Measurements from ENCODE around the gene NBEAL2. TPM values are rescaled to one million over a fixed set of nuclear protein-coding genes. Genes with fewer than 3 reads are reported as not detected.
A peak's percentile ranks its signal among the peaks of the same experiment; 100 is the strongest.

NBEAL2 gene
- total RNA-seq, 1 donor from 2014 or later, result 227 TPM

GRCh38 chr3:46947546-46947901 lies 31.9 kb upstream of the NBEAL2 start:
- Histone ChIP-seq H3K27me3 (no peaks in the 10 kb centered on the region), H3K36me3 (no peaks in the 10 kb centered on the region), H3K27ac (peak overlapping the region; percentile 77), H3K9me3 (no peaks in the 10 kb centered on the region), H3K4me3 (no peak overlapping the region), H3K4me1 (peaks cover 94% of the 10 kb centered on the region)
- no peak for TF ChIP-seq CTCF (IDR thresholded peaks at IDR 0.05)
- no peak for TF ChIP-seq POLR2A (IDR thresholded peaks at IDR 0.05)
- no peak for TF ChIP-seq POLR2AphosphoS5 (IDR thresholded peaks at IDR 0.05; ENCODE audit: insufficient read depth in 1 of 2, low read depth in 1 of 2)
- no peak for DNase-seq (ENCODE audit: extremely low spot score in 2 of 2)
- intact Hi-C loops (cut with DNase I), result no loop called here

GRCh38 chr3:46947981-46948791 lies 31.3 kb upstream of the NBEAL2 start:
- Histone ChIP-seq H3K9me3 (no peaks in the 10 kb centered on the region), H3K4me1 (peaks cover 94% of the 10 kb centered on the region), H3K27ac (peak overlapping the region; percentile 77), H3K27me3 (no peaks in the 10 kb centered on the region), H3K36me3 (no peaks in the 10 kb centered on the region), H3K4me3 (no peak overlapping the region)
- TF ChIP-seq POLR2AphosphoS5 (IDR thresholded peaks at IDR 0.05; ENCODE audit: insufficient read depth in 1 of 2, low read depth in 1 of 2) (peak; percentile 37 to 55), CTCF (IDR thresholded peaks at IDR 0.05) (no peak)
- intact Hi-C loops (cut with DNase I), result no loop called here
- no peak for DNase-seq (ENCODE audit: extremely low spot score in 2 of 2)

- Histone ChIP-seq H3K27me3 (no peaks in the 10 kb centered on the region), H3K9me3 (no peaks in the 10 kb centered on the region), H3K4me1 (peaks cover 93% of the 10 kb centered on the region), H3K36me3 (no peaks in the 10 kb centered on the region), H3K27ac (peak overlapping the region; percentile 77), H3K4me3 (no peak overlapping the region)
- TF ChIP-seq POLR2A (IDR thresholded peaks at IDR 0.05), result no peak
- TF ChIP-seq CTCF (IDR thresholded peaks at IDR 0.05), result no peak
- TF ChIP-seq POLR2AphosphoS5 (IDR thresholded peaks at IDR 0.05; ENCODE audit: insufficient read depth in 1 of 2, low read depth in 1 of 2), result no peak
- DNase-seq (ENCODE audit: extremely low spot score in 2 of 2), result no peak
- intact Hi-C loops (cut with DNase I), result no loop called here
Observed at GRCh38 chr3:46948830-46949671, 30.4 kb upstream of the NBEAL2 start.

GRCh38 chr3:46950177-46950576 lies 29.3 kb upstream of the NBEAL2 start:
- TF ChIP-seq POLR2AphosphoS5 (IDR thresholded peaks at IDR 0.05; ENCODE audit: insufficient read depth in 1 of 2, low read depth in 1 of 2) (no peak), POLR2A (IDR thresholded peaks at IDR 0.05) (no peak), CTCF (IDR thresholded peaks at IDR 0.05) (no peak)
- intact Hi-C loops (cut with DNase I), result no loop called here
- Histone ChIP-seq H3K27ac (peak overlapping the region; percentile 77), H3K36me3 (no peaks in the 10 kb centered on the region), H3K9me3 (no peaks in the 10 kb centered on the region), H3K4me1 (peaks cover 93% of the 10 kb centered on the region), H3K4me3 (no peak overlapping the region), H3K27me3 (no peaks in the 10 kb centered on the region)
- DNase-seq (ENCODE audit: extremely low spot score in 2 of 2), result no peak
